ENCODE data around the gene DDX54. TPM values are rescaled to one million over a fixed set of nuclear protein-coding genes. Genes with fewer than 3 reads are reported as not detected.
A peak's percentile ranks its signal among the peaks of the same experiment; 100 is the strongest.

Gene DDX54
- total and polyA plus RNA-seq, 2 donors, result 10.3 to 54.4 TPM

DNA sequence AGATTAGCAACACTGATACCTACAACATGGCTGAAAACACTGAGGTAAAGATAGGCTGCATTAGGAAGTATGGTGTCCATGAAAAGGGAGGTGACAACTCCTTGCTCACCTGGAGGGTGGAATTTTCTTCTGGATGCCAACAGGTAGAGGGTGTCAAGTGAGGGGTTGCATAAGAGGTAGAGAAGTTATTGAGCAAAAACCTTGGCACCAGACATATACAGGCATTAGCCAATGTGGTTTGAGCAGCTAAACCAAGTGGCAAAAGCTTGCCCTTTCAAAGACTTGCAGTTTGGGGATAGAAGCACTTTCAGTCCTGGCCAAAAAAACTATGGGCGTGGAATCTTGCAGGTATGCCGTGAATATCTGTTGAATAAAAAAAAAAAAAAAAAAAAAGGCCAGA is 4.1 kb upstream of the DDX54 start:
- H3K36me3 ChIP-seq (ENCODE audit: insufficient read depth), result no peaks in the 10 kb centered on the region
- WGBS, result 90% methylated on average over 2 of the region's 2 CpGs
- DNase-seq (ENCODE audit: extremely low spot score), result no peak
- H3K4me3 ChIP-seq (ENCODE audit: low read depth, low read length), result no peak overlapping the region
- H3K27ac ChIP-seq (ENCODE audit: low read depth), result no peak overlapping the region
- no peaks in the 10 kb centered on the region for H3K4me1 ChIP-seq (ENCODE audit: insufficient read depth)

DNA sequence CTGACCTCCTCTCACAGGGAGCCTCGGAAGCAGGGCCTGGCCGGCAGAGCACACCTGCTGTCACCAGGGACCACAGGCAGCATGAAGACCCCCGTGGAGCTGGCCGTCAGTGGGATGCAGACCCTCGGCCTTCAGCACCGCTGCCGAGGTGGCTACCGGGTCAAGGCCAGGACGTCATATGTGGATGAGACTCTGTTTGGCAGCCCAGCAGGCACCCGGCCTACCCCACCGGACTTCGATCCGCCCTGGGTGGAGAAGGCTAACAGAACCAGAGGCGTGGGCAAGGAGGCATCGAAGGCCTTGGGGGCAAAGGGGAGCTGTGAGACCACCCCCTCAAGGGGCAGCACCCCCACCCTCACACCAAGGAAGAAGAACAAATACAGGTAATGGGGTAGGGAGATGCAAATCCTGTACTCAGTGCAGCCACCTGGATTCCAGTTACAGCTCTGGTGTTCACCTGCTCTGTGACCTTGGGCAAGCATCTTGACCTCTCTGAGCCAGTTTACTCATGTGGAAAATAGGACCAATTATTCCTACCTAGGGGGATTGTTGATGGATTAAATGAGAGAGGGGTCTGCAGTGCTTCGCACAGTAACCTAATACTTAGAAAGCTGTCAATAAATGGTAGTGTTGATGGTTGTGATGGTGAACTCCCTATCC is 1.5 kb upstream of the DDX54 start:
- 82% methylated on average over 16 of the region's 16 CpGs for WGBS
- DNase-seq (ENCODE audit: extremely low spot score), result no peak
- H3K36me3 ChIP-seq (ENCODE audit: insufficient read depth), result no peaks in the 10 kb centered on the region
- H3K4me1 ChIP-seq (ENCODE audit: insufficient read depth), result no peaks in the 10 kb centered on the region
- H3K27ac ChIP-seq (ENCODE audit: low read depth), result no peak overlapping the region
- H3K4me3 ChIP-seq (ENCODE audit: low read depth, low read length), result no peak overlapping the region

DNA sequence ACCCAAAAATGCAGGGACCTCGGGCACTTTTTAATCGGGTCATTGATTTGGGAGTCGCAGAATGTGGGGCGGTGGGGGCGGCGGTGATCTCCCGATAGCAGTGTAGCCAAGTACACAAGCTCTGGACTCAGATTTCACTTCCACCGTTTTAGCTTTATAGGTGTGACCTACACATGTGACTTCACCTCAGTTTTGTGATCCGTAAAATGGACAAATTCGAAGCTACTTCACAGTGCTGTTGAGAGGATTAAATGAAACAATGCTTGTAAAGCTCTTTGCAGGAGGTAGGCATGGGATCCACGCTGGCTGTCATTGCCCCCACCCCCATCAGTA is 721 bp upstream of the DDX54 start:
- WGBS, result 5% methylated on average over 11 of the region's 11 CpGs
- Histone ChIP-seq H3K27ac (ENCODE audit: low read depth) (no peak overlapping the region), H3K36me3 (ENCODE audit: insufficient read depth) (no peaks in the 10 kb centered on the region), H3K4me1 (ENCODE audit: insufficient read depth) (no peaks in the 10 kb centered on the region), H3K4me3 (ENCODE audit: low read depth, low read length) (peak overlapping the region; percentile 75)
- DNase-seq (ENCODE audit: extremely low spot score), result no peak

DNA sequence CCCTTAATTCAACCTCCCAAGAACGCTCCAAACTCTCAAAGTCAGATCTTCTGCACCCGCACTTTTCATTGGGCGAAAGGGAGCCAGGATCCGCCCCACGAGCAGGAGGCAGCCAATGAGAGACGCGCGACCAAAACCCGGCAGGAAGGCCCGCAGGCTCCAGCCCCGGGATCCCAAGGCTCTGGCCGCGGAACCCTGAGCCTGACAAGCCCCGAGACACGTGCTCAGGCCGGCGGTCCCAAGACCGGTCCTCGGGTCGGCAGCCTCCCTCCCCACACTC is 438 bp downstream of the DDX54 start:
- Histone ChIP-seq H3K36me3 (ENCODE audit: insufficient read depth) (no peaks in the 10 kb centered on the region), H3K27ac (ENCODE audit: low read depth) (peak overlapping the region; percentile 96), H3K4me1 (ENCODE audit: insufficient read depth) (no peaks in the 10 kb centered on the region), H3K4me3 (ENCODE audit: low read depth, low read length) (peak overlapping the region; percentile 75)
- WGBS, result under 1% methylated on average over 20 of the region's 20 CpGs
- peak; percentile 74 for DNase-seq (ENCODE audit: extremely low spot score)

DNA sequence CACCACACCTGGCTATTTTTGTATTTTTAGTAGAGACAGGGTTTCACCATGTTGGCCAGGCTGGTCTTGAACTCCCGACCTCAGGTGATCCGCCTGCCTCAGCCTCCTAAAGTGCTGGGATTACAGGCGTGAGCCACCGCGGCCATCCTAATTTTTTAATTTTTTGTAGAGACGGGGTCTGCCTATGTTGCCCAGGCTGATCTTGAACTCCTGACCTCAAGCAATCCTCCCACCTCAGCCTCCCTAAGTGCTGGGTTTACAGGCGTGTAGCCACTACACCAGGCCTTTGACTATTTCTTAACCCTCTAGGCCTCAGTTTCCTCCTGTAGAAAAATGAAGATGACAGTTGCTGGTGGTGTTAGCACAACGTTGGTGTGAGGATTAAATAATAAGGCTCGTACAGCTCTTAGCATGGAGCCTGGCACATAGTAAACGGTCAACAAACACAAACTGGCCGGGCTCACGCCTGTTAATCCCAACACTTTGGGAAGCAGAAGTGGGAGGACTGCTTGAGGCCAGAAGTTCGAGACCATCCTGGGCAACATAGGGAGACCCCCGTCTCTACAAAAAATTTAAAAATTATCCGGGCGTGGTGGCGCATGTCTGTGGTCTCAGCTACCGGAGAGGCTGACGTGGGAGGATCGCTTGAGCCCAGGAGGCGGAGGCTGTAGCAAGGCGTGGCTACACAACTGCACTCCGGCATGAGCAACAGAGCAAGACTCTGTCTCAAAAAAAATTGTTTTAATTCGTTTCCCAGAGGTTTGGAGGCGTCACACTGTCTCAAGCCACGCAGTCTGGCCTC is 979 bp downstream of the DDX54 start:
- no peaks in the 10 kb centered on the region for H3K36me3 ChIP-seq (ENCODE audit: insufficient read depth)
- WGBS, result 32% methylated on average over 26 of the region's 26 CpGs
- peak overlapping the region; percentile 75 for H3K4me3 ChIP-seq (ENCODE audit: low read depth, low read length)
- DNase-seq (ENCODE audit: extremely low spot score), result no peak
- H3K4me1 ChIP-seq (ENCODE audit: insufficient read depth), result no peaks in the 10 kb centered on the region
- no peak overlapping the region for H3K27ac ChIP-seq (ENCODE audit: low read depth)

DNA sequence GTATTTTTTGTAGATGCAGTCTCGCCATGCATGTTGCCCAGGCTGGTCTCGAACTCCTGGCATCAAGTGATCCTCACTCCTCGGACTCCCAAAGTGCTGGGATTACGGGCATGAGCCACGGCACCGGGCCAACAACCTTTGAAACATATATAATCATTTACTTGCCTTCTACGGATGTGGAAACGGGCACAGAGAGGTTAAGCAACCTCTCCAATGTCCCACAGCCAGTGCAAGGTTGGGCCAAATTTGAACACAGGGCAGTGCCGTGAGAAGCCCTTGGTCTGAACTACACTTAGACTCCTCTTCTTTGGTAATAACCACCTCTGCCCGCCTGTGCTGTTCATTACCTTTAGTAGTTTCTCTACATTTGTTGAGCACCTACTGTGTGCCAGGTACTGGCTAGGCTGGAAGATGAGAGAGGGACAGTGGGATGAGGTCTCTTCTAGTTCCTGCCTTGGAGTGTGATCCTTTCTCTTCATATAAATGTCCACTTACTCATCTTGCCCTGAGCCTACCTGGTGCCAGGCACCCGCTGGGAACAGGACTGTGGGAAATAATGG is 2.2 kb downstream of the DDX54 start:
- Histone ChIP-seq H3K4me3 (ENCODE audit: low read depth, low read length) (no peak overlapping the region), H3K27ac (ENCODE audit: low read depth) (no peak overlapping the region), H3K4me1 (ENCODE audit: insufficient read depth) (no peaks in the 10 kb centered on the region), H3K36me3 (ENCODE audit: insufficient read depth) (peaks cover 1% of the 10 kb centered on the region)
- no peak for DNase-seq (ENCODE audit: extremely low spot score)
- 95% methylated on average over 11 of the region's 11 CpGs for WGBS

DNA sequence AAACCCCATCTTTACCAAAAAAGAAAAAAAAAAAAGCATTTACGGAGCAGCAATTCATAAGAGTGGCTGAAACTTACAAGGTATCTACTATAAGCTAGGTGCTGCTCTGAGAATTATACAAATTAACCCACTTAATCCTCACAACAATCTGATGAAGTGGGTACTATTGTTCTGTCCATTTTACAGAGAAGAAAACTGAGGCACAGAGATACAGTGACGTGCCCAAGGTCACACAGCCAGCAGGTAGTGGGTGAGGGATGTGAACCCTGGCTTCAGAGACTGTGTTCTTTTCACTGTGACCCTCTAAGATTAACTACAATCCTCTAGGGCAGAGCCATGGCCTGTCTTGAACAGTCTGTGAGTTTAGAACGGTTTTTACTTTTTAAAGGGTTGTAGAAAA is 3.3 kb downstream of the DDX54 start:
- Histone ChIP-seq H3K27ac (ENCODE audit: low read depth) (no peak overlapping the region), H3K4me3 (ENCODE audit: low read depth, low read length) (no peak overlapping the region), H3K4me1 (ENCODE audit: insufficient read depth) (no peaks in the 10 kb centered on the region), H3K36me3 (ENCODE audit: insufficient read depth) (peaks cover 6% of the 10 kb centered on the region)
- WGBS, result 91% methylated on average over 3 of the region's 3 CpGs
- no peak for DNase-seq (ENCODE audit: extremely low spot score)

DNA sequence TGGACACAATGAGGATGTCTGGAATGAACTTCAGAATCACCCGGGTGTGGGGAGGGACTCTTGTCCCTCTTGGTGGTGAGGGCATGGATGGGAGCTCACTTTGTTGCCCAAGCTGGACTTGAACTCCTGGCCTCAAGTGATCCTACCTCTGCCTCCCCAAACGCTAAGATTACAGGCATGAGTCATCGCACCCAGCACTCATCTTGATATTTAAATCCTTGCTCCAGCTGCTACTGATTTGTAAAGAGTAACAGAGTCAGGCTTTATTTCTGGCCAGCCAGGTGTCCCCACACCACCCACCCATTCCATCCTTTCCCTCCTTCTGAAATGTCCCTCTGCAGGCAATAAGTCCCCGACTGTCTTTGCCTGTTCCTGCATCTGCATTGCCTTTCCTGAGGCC is 4.9 kb downstream of the DDX54 start:
- DNase-seq (ENCODE audit: extremely low spot score), result no peak
- no peaks in the 10 kb centered on the region for H3K4me1 ChIP-seq (ENCODE audit: insufficient read depth)
- 76% methylated on average over 4 of the region's 4 CpGs for WGBS
- peaks cover 6% of the 10 kb centered on the region for H3K36me3 ChIP-seq (ENCODE audit: insufficient read depth)
- no peak overlapping the region for H3K27ac ChIP-seq (ENCODE audit: low read depth)
- H3K4me3 ChIP-seq (ENCODE audit: low read depth, low read length), result no peak overlapping the region

DNA sequence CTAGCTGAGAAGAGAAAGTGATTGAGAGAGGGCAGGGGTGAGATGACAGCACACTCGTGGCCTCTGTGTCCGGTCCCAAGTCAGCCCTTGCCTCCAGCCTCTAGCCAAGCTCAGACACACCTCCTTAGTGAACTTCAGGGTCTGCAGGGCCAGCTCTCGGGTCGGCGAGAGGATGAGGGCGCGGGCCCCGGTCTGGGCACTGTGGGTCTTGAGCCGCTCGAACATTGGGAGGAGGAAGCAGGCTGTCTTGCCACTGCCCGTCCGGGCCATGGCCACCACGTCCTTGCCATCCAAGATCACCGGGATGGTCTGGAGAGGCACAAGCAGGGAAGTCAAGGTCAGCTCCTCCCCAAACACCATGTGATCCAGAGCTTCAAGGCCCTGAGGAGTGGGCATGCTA is 6.3 kb downstream of the DDX54 start:
- DNase-seq (ENCODE audit: extremely low spot score), result no peak
- Histone ChIP-seq H3K27ac (ENCODE audit: low read depth) (no peak overlapping the region), H3K4me1 (ENCODE audit: insufficient read depth) (no peaks in the 10 kb centered on the region), H3K4me3 (ENCODE audit: low read depth, low read length) (no peak overlapping the region), H3K36me3 (ENCODE audit: insufficient read depth) (peaks cover 6% of the 10 kb centered on the region)
- 97% methylated on average over 14 of the region's 14 CpGs for WGBS

DNA sequence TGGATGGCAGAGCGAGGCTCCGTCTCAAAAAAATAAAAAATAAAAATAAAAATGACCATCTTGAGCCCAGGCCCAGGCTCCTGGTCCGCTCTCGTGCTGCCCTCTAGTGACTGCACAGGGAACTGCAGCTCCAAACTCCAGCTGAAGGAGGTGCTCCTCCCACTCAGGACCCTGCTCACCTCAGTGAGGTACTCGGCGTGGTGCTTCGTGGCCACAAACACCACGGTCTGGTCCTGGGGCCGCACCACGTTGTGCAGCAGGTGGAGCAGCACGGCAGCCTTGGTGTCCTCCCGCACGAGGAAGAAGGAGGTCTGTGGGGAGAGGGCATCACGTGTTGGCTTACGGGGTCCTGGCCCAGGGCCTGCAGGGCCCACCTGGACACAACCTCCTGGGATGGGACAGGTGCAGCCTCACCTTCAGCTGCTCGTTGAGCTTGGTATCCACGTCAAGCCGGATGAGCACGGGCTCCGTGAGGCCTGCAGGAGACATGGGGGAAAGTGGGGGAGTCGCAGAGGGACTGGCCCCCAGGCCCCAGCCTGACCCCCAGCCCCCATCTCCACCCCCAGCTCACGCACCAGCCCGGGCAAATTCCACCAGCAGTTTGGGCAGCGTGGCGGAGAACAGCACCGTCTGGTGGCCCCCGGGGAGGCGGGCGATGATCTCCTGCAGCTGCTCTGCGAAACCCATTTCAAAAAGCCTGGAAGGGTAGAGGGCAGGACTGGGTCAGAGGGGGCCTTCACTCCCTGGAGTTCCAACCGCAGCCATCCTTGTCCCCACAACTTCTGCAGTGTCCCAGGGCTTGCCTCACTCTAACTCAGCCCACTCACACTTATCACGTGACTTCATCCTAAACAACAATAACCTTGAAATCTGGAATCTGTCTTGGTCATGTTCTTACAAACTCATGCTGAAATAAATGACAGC is 10.6 kb downstream of the DDX54 start:
- Histone ChIP-seq H3K4me3 (ENCODE audit: low read depth, low read length) (no peak overlapping the region), H3K27ac (ENCODE audit: low read depth) (no peak overlapping the region), H3K4me1 (ENCODE audit: insufficient read depth) (no peaks in the 10 kb centered on the region), H3K36me3 (ENCODE audit: insufficient read depth) (peaks cover 18% of the 10 kb centered on the region)
- DNase-seq (ENCODE audit: extremely low spot score), result no peak
- WGBS, result 58% methylated on average over 32 of the region's 32 CpGs

DNA sequence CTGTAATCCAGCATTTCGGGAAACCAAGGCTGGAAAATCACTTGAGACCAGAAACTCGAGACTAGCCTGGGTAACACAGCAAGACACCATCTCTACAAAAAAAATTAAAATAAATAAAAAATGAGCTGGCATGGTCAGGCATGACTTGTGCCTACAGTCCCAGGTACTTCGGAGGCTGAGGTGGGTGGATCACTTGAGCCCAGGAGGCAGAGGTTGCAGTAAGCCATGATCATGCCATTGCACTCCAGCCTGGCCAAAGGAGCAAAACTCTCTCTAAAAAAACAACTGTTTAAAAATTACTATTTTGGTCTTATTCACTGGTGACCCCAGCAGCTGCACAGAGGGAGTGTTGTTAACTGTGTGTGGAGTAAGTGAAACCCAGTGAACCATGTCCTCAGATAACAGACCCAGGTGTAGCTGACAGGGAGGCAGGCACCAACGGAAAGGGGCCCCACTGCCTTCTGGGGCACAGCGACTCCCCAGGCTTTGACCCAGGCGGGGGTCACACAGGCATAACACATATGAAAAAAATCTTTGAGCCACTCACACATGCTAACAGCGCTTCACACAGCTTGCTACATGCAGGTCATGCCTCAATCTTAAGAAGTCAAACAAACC is 12.1 kb downstream of the DDX54 start:
- DNase-seq (ENCODE audit: extremely low spot score), result no peak
- Histone ChIP-seq H3K4me1 (ENCODE audit: insufficient read depth) (no peaks in the 10 kb centered on the region), H3K4me3 (ENCODE audit: low read depth, low read length) (no peak overlapping the region), H3K27ac (ENCODE audit: low read depth) (no peak overlapping the region), H3K36me3 (ENCODE audit: insufficient read depth) (peaks cover 18% of the 10 kb centered on the region)
- 93% methylated on average over 7 of the region's 7 CpGs for WGBS

DNA sequence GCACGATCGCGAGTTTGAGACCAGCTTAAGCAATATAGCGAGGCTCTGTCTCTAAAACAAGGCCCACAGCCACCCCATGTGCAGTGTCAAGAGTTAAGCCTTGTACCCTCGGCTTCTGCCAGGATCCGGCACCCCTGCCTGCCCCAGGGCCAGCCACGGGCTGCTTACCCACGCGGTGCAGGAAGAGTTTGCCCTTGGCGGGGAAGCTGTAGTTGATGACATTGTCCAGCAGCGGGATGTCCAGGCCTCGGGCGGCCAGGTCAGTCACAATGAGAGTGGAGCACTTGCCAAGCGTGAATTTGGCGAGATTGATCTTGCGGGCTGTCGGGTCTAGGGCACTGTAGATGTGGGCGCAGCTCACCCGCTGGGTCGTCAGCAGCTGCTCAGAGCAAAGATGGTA is 13.1 kb downstream of the DDX54 start:
- no peak for DNase-seq (ENCODE audit: extremely low spot score)
- H3K36me3 ChIP-seq (ENCODE audit: insufficient read depth), result peaks cover 12% of the 10 kb centered on the region
- no peak overlapping the region for H3K27ac ChIP-seq (ENCODE audit: low read depth)
- H3K4me3 ChIP-seq (ENCODE audit: low read depth, low read length), result no peak overlapping the region
- no peaks in the 10 kb centered on the region for H3K4me1 ChIP-seq (ENCODE audit: insufficient read depth)
- WGBS, result 97% methylated on average over 20 of the region's 20 CpGs

DNA sequence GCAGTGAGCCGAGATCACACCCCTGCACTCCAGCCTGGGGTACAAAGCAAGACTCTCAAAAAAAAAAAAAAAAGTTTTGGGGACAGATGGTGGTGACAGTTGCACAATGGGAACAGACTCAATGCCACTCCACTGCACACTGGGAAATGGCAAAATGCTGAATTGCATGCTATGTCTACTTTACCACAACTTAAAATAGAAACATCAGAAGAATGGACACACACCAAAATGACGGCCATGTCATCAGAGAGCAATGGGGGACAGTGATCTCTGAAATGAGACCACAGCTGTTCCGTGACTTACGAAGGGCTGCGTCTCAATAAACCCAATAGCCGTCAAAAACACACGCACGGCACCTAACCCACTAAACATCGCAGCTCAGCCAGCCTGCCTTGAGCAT is 13.7 kb downstream of the DDX54 start:
- no peak for DNase-seq (ENCODE audit: extremely low spot score)
- H3K27ac ChIP-seq (ENCODE audit: low read depth), result no peak overlapping the region
- no peak overlapping the region for H3K4me3 ChIP-seq (ENCODE audit: low read depth, low read length)
- H3K4me1 ChIP-seq (ENCODE audit: insufficient read depth), result no peaks in the 10 kb centered on the region
- H3K36me3 ChIP-seq (ENCODE audit: insufficient read depth), result peaks cover 12% of the 10 kb centered on the region
- 97% methylated on average over 9 of the region's 9 CpGs for WGBS

Data from urinary bladder (tissue), 4 donors.